Testis (tissue), 3 donors: ENCODE data around the gene KIF6. TPM values are rescaled to one million over a fixed set of nuclear protein-coding genes. Genes with fewer than 3 reads are reported as not detected.

Experiments
- DNase-seq: peaks from one replicate; pipeline ENCODE4 v3.0.0-alpha.2; 2019
- H3K27ac ChIP-seq, 2 donors: fragments of 200-600 bp; sonication (generic); one replicate each; pipeline ENCODE4 v1.5.1; 2019
- H3K27me3 ChIP-seq: fragments of 200-600 bp; sonication (generic); one replicate; pipeline ENCODE4 v1.5.1; 2019
- H3K36me3 ChIP-seq: fragments of 200-600 bp; sonication (generic); one replicate; pipeline ENCODE4 v1.5.1; 2017; ENCODE audit warnings: low read depth; ENCODE audit errors: missing control alignments
- H3K4me1 ChIP-seq: fragments of 200-600 bp; sonication (generic); one replicate; pipeline ENCODE4 v1.5.1; 2019
- H3K4me3 ChIP-seq, 2 donors: fragments of 200-600 bp; sonication (generic); one replicate each; pipeline ENCODE4 v1.5.1; 2017 to 2019
- H3K9me3 ChIP-seq: fragments of 200-600 bp; sonication (generic); one replicate; pipeline ENCODE4 v1.5.1; 2017
- CTCF ChIP-seq, 3 experiments: fragments of 450-650 bp in 2 of 3; fragments of 200-600 bp in 1 of 3; sonication (generic) in 1 of 3; IDR thresholded peaks; one replicate each; pipeline ENCODE4 v1.5.1; 2016 to 2019; ENCODE audit warnings: antibody characterized with exemption in 3 of 3, mild to moderate bottlenecking in 2 of 3, moderate library complexity in 1 of 3
- POLR2A ChIP-seq: fragments of 450-650 bp; IDR thresholded peaks from one replicate; pipeline ENCODE4 v1.6.1; 2017; ENCODE audit warnings: antibody characterized with exemption, mild to moderate bottlenecking, moderate library complexity
- WGBS, 2 donors: methylation state at CpG; one replicate each; pipeline ENCODE4 v1.1.5; 2018; 5-methylcytosine and 5-hydroxymethylcytosine counted together
- intact Hi-C: fragments of 100-400 bp; cut with DNase I; formaldehyde crosslinking; loops from one replicate; pipeline ENCODE4 v1.15.1; 2023; ENCODE audit warnings: low total_unique reads
- polyA plus RNA-seq: library from polyadenylated mRNA; stranded (reverse); fragments of 350-450 nt; fragmentation: Illumina TruSeq; extraction: RNeasy Lipid Tissue Mini Kit (QIAGEN cat#74804); gene quantifications from one replicate; pipeline ENCODE4 v1.2.3, GENCODE V29; 2014; ENCODE audit warnings: low read depth, low replicate concordance; ENCODE audit not compliant: insufficient read depth
- total RNA-seq, 2 donors: library from RNA; depleted of rRNA; stranded (reverse); fragments of >200 nt; gene quantifications; one replicate each; pipeline ENCODE4 v1.2.3, GENCODE V29; 2016

KIF6 gene
- total and polyA plus RNA-seq, 3 donors from 2014 or later: 4.2 to 12.0 (median 6.3) TPM

- 96% methylated on average over 2 of the region's 2 CpGs for WGBS, 2 donors
- no peaks in the 10 kb centered on the region for H3K4me1 ChIP-seq
- no peak overlapping the region for H3K27ac ChIP-seq
- H3K4me3 ChIP-seq: no peak overlapping the region
- H3K9me3 ChIP-seq: no peaks in the 10 kb centered on the region
- H3K27me3 ChIP-seq: no peaks in the 10 kb centered on the region
- TF ChIP-seq POLR2A (no peak), CTCF (IDR thresholded peaks at IDR 0.05) (no peak)
- no peaks in the 10 kb centered on the region for H3K36me3 ChIP-seq
- no peak for DNase-seq
- intact Hi-C loops: no loop called here
These were observed 125.9 kb downstream of the KIF6 start for GRCh38 chr6:39599341-39599740.

- Histone ChIP-seq H3K27me3 (no peaks in the 10 kb centered on the region), H3K4me3 (no peak overlapping the region), H3K4me1 (no peaks in the 10 kb centered on the region), H3K36me3 (no peaks in the 10 kb centered on the region), H3K9me3 (no peaks in the 10 kb centered on the region), H3K27ac (no peak overlapping the region)
- TF ChIP-seq POLR2A: no peak
- no peak for TF ChIP-seq CTCF (IDR thresholded peaks at IDR 0.05)
- 69 to 75% methylated on average over 2 of the region's 2 CpGs for WGBS, 2 donors
- intact Hi-C loops: no loop called here
- no peak for DNase-seq
These were observed 130.9 kb downstream of the KIF6 start for GRCh38 chr6:39594285-39594684.

GRCh38 chr6:39593646-39594045 lies 131.6 kb downstream of the KIF6 start:
- no peaks in the 10 kb centered on the region for H3K9me3 ChIP-seq
- H3K36me3 ChIP-seq: no peaks in the 10 kb centered on the region
- no peak for DNase-seq
- H3K4me1 ChIP-seq: no peaks in the 10 kb centered on the region
- no peak overlapping the region for H3K4me3 ChIP-seq
- intact Hi-C loops: no loop called here
- WGBS, 2 donors: 89 to 96% methylated on average over 2 of the region's 2 CpGs
- H3K27me3 ChIP-seq: no peaks in the 10 kb centered on the region
- TF ChIP-seq POLR2A (no peak), CTCF (IDR thresholded peaks at IDR 0.05) (no peak)
- no peak overlapping the region for H3K27ac ChIP-seq

GRCh38 chr6:39590871-39591393 lies 134.3 kb downstream of the KIF6 start:
- intact Hi-C loops: no loop called here
- TF ChIP-seq CTCF (IDR thresholded peaks at IDR 0.05) (no peak), POLR2A (no peak)

GRCh38 chr6:39587080-39587479 lies 138.1 kb downstream of the KIF6 start:
- intact Hi-C loops: no loop called here
- no peak for DNase-seq
- 91 to 92% methylated on average over 4 of the region's 4 CpGs for WGBS, 2 donors

More at GRCh38 chr6:39590871-39591393, 134.3 kb downstream of the KIF6 start:
- H3K27me3 ChIP-seq: no peaks in the 10 kb centered on the region
- H3K27ac ChIP-seq: no peak overlapping the region
- no peaks in the 10 kb centered on the region for H3K9me3 ChIP-seq
- no peak for DNase-seq
- WGBS, 2 donors: 90% methylated on average over 5 of the region's 5 CpGs
- H3K4me3 ChIP-seq: no peak overlapping the region
- H3K4me1 ChIP-seq: no peaks in the 10 kb centered on the region
- H3K36me3 ChIP-seq: no peaks in the 10 kb centered on the region

More at GRCh38 chr6:39587080-39587479, 138.1 kb downstream of the KIF6 start:
- no peaks in the 10 kb centered on the region for H3K27me3 ChIP-seq
- no peak for TF ChIP-seq POLR2A
- TF ChIP-seq CTCF (IDR thresholded peaks at IDR 0.05): no peak
- no peaks in the 10 kb centered on the region for H3K36me3 ChIP-seq
- no peaks in the 10 kb centered on the region for H3K9me3 ChIP-seq
- H3K4me1 ChIP-seq: no peaks in the 10 kb centered on the region
- no peak overlapping the region for H3K4me3 ChIP-seq
- H3K27ac ChIP-seq: no peak overlapping the region
